ENCODE data around the gene TRMT61A.
"Not testable (repeated sequence)": the region's sequence is repeated elsewhere in the genome, so short reads cannot be mapped to it uniquely, and the experiment has no call there.

TRMT61A gene

GRCh38 chr14:103523575-103523954 is 5.4 kb upstream of the TRMT61A start:
- DNase-seq = no peak

GRCh38 chr14:103524002-103524935 is 4.7 kb upstream of the TRMT61A start:
- DNase-seq = no peak

- DNase-seq = not testable (repeated sequence)
These were observed 3.4 kb upstream of the TRMT61A start for GRCh38 chr14:103525430-103526246.

GRCh38 chr14:103526247-103526913 is 2.6 kb upstream of the TRMT61A start:
- no peak for DNase-seq

- DNase-seq = no peak
These were observed 2.1 kb upstream of the TRMT61A start for GRCh38 chr14:103526914-103527248.

- no peak for DNase-seq
These were observed 1.4 kb upstream of the TRMT61A start for GRCh38 chr14:103527408-103528145.

- no peak for DNase-seq
These were observed 830 bp upstream of the TRMT61A start for GRCh38 chr14:103528146-103528586.

GRCh38 chr14:103529383-103530365 is 678 bp downstream of the TRMT61A start:
- DNase-seq = no peak

GRCh38 chr14:103530390-103530789 is 1.4 kb downstream of the TRMT61A start:
- no peak for DNase-seq

GRCh38 chr14:103530831-103531230 is 1.8 kb downstream of the TRMT61A start:
- DNase-seq = no peak

GRCh38 chr14:103531421-103532215 is 2.6 kb downstream of the TRMT61A start:
- DNase-seq = no peak

GRCh38 chr14:103532216-103533136 is 3.5 kb downstream of the TRMT61A start:
- no peak for DNase-seq

- no peak for DNase-seq
These were observed 4.4 kb downstream of the TRMT61A start for GRCh38 chr14:103533137-103533998.

- no peak for DNase-seq
These were observed 5.1 kb downstream of the TRMT61A start for GRCh38 chr14:103533999-103534575.

- DNase-seq = no peak
These were observed 5.6 kb downstream of the TRMT61A start for GRCh38 chr14:103534576-103535061.

- no peak for DNase-seq
These were observed 6.3 kb downstream of the TRMT61A start for GRCh38 chr14:103535081-103535890.

All from activated T-cell treated with anti-CD3 and anti-CD28 coated beads for 4 hours (primary cell).